DND-41 (cell line): Measurements from ENCODE around the gene PPP4R3A.

Experiments
- CTCF ChIP-seq: IDR thresholded peaks from 2 replicates; pipeline ENCODE4 v1.5.1; 2012; ENCODE audit warnings: borderline replicate concordance, low read length, moderate library complexity, mild to moderate bottlenecking; ENCODE audit not compliant: poor library complexity, severe bottlenecking; ENCODE audit errors: extremely low read depth
- EZH2 ChIP-seq: IDR thresholded peaks from 3 replicates; pipeline ENCODE4 v1.6.1; 2012; ENCODE audit warnings: borderline replicate concordance, low read depth, mild to moderate bottlenecking, moderate library complexity, low read length, inconsistent platforms; ENCODE audit not compliant: severe bottlenecking

- TF ChIP-seq CTCF (no peak), EZH2 (no peak)
Measured at GRCh38 chr14:91409928-91410718, 100.0 kb downstream of the PPP4R3A start.
